22Rv1 (cell line): ENCODE measurements around the gene FDX1.

Source experiments
- ZFX ChIP-seq: fragments of 450-650 bp; IDR thresholded peaks from 2 replicates; pipeline ENCODE4 v1.6.1; 2017; ENCODE audit warnings: antibody characterized with exemption, borderline replicate concordance
- TF ChIP-seq, protein P1 (sequence below): fragments of 450-650 bp; IDR thresholded peaks from 2 replicates; pipeline ENCODE4 v1.5.1; 2017; ENCODE audit warnings: mild to moderate bottlenecking

DNA sequence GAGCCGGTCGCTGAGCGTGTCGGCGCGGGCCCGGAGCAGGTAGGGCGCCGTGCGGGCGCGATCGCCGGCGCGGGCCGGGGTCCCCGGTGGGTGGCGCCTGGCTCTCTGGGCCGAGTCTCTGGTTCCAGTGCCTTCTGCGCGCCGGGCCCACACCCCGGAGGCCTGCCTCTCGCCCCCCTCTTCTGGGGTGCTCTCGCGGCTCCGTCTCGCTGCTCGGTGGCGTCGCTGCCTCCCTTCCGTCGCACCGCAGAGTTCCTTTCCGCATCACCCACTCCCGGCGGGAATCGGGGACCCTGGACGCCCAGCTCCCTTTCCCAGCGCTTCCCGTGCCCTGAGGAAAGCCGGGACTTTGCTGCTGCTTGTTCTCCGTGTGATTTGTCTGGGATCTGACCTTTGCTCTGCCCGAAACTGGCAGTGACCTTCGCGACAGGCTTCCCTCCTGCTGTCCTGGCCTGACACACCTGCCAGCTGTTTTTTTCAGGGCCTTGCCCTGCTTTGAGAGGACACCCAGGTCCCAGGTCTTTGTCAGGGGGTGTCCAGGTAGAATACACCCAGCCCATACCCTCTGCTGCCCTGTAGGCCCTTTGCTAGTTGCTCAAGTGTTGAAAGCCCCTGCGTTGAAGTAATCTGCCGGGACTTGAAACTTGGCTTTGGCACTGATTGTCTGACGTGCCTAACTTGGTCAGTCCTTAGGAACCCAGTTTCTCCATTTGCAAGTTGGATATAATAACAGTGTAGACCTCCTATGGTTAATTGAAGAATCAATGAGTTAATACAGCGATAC is 711 bp downstream of the FDX1 start:
- TF ChIP-seq, protein P1, sequence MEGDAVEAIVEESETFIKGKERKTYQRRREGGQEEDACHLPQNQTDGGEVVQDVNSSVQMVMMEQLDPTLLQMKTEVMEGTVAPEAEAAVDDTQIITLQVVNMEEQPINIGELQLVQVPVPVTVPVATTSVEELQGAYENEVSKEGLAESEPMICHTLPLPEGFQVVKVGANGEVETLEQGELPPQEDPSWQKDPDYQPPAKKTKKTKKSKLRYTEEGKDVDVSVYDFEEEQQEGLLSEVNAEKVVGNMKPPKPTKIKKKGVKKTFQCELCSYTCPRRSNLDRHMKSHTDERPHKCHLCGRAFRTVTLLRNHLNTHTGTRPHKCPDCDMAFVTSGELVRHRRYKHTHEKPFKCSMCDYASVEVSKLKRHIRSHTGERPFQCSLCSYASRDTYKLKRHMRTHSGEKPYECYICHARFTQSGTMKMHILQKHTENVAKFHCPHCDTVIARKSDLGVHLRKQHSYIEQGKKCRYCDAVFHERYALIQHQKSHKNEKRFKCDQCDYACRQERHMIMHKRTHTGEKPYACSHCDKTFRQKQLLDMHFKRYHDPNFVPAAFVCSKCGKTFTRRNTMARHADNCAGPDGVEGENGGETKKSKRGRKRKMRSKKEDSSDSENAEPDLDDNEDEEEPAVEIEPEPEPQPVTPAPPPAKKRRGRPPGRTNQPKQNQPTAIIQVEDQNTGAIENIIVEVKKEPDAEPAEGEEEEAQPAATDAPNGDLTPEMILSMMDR, result peak; percentile 63
- no peak for TF ChIP-seq ZFX
